Thoracic aorta endothelial cell (primary cell): Measurements from ENCODE around the gene SDC4. TPM values are rescaled to one million over a fixed set of nuclear protein-coding genes. Genes with fewer than 3 reads are reported as not detected.

Source experiments
- total RNA-seq: library from RNA; depleted of rRNA; stranded (reverse); fragments of >200 nt; gene quantifications from 2 replicates; pipeline ENCODE4 v1.2.3, GENCODE V29; 2012

SDC4 gene
- 22.7 and 23.0 TPM in 2 replicates for total RNA-seq

DNA sequence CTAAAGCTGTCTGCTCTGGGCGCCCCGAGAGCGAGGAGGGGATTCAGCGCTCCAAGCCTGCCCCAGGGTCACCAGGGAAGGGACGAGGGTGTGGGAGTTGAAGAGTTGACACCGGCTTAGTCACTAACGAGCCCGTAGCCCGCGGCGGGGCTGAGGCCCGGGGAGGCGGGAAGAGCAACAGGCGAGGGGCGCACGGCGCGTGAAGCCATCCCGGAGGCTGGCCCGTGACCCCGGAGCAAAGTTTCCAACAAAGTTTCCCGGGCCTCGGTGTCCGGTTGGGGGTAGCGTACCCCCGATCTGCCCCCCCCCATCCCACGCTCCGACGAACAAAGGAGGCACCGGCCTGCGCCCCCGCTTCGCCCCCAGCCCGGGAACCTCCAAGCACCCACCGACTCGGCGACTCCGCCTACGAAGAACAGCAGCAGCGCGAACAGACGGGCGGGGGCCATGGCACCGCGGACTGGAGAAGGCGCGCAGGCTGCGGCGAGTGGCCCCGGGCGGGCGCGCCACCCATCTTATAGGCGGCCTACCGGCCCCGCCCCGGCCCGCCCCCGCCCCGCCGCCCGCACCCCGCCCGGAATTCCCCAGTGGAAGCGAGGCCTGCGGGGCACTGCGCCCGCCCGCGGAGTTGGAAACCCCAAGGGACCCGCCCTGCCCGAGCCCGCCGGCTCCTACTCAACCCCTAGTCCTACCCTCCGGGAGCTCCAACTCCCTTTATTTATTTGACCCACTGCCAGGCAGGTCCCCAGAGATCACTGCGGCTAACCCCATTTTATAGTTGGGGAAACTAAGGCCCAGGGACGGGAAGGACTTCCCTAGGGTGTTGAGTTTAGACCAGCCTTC lies at the start of gene SDC4:
SDC4 (minus strand) TSS at position 489 of the 843 bp plus-strand sequence; CDS start at position 449, 40 bp downstream.

DNA sequence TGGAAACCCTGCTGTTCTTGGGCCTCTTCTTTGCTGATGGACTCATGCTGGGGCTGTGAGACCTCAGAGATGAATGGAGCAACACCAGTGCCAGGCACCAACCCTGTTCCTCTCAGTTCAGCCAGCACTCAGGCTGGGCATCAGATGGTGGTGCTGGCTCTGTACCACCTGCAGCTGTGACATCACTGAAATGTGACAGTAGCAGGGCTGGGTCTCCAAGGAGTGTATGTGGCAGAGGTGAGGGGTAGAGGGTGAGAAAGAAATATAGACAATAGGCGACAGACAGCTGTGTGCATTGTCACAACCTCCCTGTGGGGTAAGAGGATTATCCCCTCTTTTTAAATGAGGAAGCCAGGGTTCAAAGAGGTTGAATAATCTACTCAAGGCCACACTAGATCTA lies 30.0 kb upstream of the SDC4 start, which contains the start of gene TP53TG5:
TP53TG5 (minus strand) TSS at position 135 of the 400 bp plus-strand sequence; CDS start at position 46, 89 bp downstream.

DNA sequence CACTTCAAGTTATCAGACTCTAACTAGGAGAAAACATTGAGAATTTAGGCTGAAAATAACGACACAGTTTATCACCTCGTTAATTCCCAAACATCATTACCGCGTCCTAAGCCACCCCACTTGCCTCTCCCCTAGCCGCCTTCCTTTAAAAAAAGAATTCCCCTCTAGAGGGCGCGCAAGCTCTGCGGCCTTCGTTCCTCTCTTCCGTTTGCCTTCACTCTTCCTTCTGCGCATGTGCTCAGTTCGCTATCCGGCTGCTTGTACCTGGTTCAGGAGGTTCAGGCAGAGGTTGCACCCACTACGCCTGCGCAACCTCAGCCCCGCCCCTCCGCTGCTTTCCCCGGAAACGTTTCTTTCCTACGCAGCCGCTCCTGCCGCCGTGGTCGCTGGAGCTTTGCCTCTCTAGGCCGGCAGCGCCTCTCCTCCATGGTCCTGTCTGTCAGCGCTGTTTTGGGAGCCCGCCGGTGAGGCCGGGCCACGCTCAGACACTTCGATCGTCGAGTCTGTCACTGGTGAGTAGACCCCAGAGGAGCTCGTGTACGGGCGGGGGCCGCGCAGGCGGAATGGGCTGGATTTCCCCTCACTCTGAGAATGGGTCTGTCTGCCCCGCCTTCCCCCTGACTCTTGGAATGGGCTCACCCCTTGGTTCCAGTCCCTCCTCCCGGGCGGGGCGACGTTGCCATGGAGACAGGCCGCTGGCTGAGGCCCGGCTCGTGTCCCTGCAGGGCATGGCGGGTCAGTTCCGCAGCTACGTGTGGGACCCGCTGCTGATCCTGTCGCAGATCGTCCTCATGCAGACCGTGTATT lies 14.8 kb upstream of the SDC4 start, which contains the start of gene SYS1:
SYS1 (plus strand) TSS at position 353 of the 807 bp plus-strand sequence; CDS start at position 729, 376 bp downstream.

GRCh38 chr20:45308117-45308778 lies 40.0 kb downstream of the SDC4 start, which contains the start of gene MATN4:
Gene MATN4, minus strand, starts transcription at chr20:45308299. Its CDS starts 2,717 bp downstream, at chr20:45305582.

DNA sequence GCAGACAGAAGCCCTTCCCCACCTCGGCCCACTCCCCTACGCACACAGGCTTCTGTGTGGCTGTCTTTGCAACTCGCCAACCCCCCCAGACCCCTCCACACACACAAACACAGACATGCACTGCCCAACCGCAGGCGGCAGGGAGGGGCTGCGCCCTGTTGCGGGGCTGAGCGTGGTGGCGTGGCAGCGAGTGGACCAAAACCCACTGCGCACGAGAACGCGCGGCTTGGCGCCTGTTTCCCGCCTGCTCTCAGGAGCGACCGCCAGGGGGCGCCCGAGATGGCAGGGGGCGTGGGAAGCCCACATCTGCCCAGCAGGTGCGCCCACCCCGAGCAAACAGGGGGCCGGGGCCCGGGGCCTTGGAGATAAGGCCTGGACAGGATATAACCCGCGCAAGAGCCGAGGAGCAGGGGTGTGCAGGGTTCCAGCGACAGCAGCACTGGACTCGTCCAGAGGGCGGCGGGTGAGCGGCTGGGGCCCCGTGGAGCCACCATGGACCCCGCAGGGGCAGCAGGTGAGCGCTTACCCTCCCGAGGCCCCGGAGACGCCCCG lies 41.7 kb downstream of the SDC4 start, which contains the start of gene RBPJL:
RBPJL (plus strand) TSS at position 410 of the 552 bp plus-strand sequence; CDS start at position 493, 83 bp downstream.

Other genes with a start within 250 kb of the SDC4 start
- 0.13 and 0.29 TPM in 2 replicates for gene KCNS1, start 247.3 kb downstream of the SDC4 start, total RNA-seq
- gene WFDC5, start 233.2 kb downstream of the SDC4 start, total RNA-seq, result not detected in 2 replicates
- not detected in 2 replicates for gene WFDC12, start 224.0 kb downstream of the SDC4 start, total RNA-seq
- gene PI3, start 173.5 kb downstream of the SDC4 start, total RNA-seq, result not detected in 2 replicates
- gene SEMG1, start 141.4 kb downstream of the SDC4 start, total RNA-seq, result not detected in 2 replicates
- gene SEMG2, start 127.1 kb downstream of the SDC4 start, total RNA-seq, result not detected in 2 replicates
- not detected in 2 replicates for gene SLPI, start 93.9 kb downstream of the SDC4 start, total RNA-seq
- not detected in 2 replicates for gene RBPJL, start 41.6 kb downstream of the SDC4 start, total RNA-seq
- gene MATN4, start 40.1 kb downstream of the SDC4 start, total RNA-seq, result not detected in 2 replicates
- 19.3 and 22.3 TPM in 2 replicates for gene SYS1, start 14.7 kb upstream of the SDC4 start, total RNA-seq
- gene TP53TG5, start 29.9 kb upstream of the SDC4 start, total RNA-seq, result not detected in 2 replicates
- 14.1 and 22.8 TPM in 2 replicates for gene DBNDD2, start 59.9 kb upstream of the SDC4 start, total RNA-seq
- gene PIGT, start 67.7 kb upstream of the SDC4 start, total RNA-seq, result 39.2 and 41.9 TPM in 2 replicates
- not detected in 2 replicates for gene WFDC2, start 121.3 kb upstream of the SDC4 start, total RNA-seq
- gene SPINT3, start 167.2 kb upstream of the SDC4 start, total RNA-seq, result not detected in 2 replicates
- not detected in 2 replicates for gene WFDC6, start 191.1 kb upstream of the SDC4 start, total RNA-seq
- not detected in 2 replicates for gene EPPIN, start 199.0 kb upstream of the SDC4 start, total RNA-seq
- gene WFDC8, start 230.9 kb upstream of the SDC4 start, total RNA-seq, result not detected in 2 replicates